ENCODE results near the gene ANKMY2. TPM values are rescaled to one million over a fixed set of nuclear protein-coding genes. Genes with fewer than 3 reads are reported as not detected.
"Not testable (repeated sequence)": the region's sequence is repeated elsewhere in the genome, so short reads cannot be mapped to it uniquely, and the experiment has no call there.

Gene ANKMY2
- total RNA-seq = 10 to 100 TPM; 11.7 to 12.3 TPM

DNA sequence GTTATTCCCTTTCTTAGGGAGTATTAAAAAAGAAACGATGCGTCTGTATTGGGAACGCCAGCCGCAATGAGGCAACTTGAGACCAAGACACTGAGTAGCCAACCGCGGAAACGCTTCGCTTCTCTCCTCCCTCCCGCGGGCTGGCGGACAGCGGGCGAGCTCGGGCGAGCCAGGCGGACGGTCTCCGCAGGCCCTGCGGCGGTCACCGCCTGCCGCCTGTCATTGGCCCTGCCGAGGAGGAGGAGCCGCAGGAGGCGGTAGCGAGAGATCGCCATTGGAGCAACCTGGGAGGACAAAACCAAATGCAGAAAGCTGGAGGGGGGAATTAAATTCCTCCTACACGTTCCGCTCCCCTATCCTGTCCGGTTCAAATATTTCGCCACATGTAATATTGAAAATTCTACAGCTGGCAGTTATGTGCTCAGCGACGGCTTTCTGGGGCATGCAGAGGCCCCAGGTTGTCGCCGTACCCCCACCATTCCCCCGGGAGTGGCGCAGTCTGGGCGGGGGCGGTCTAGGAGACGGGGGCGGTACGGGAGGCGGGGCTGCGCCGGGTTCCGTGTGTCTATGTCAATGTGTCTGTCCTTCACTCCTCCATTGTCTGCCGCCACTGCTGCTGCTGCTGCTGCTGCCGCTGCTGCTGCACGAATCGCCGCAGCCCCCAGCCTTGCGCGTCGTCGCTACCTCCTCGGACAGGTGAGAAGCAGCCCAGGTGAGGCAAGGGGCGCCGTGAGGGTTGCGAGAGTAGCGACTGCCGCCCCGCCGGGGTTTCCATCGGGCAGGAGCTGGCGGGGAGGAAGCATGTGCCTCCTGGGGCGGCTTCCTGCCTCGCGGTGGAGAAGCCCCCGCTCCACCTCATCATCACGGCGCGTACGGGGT lies at the start of gene ANKMY2, which contains the start of gene BZW2:
ANKMY2 (minus strand) TSS at position 162 of the 879 bp plus-strand sequence. CDS start 181 bp downstream, outside the sequence.
BZW2 (plus strand) TSS at position 589 of the 879 bp plus-strand sequence. CDS start 19,263 bp downstream, outside the sequence.
- Mint-ChIP-seq H3K9me3 (no peaks in the 10 kb centered on the region), H3K4me3 (peak within 1 kb of the TSS; percentile 90), H3K4me1 (peaks cover 48% of the 10 kb centered on the region), H3K36me3 (ENCODE audit: low read depth) (peaks cover 5% of the 10 kb centered on the region), H3K27me3 (no peaks in the 10 kb centered on the region), H3K27ac (peak within 1 kb of the TSS; percentile 86)
- peak; percentile 94 for DNase-seq
- ChIA-PET POLR2A (interaction anchor here (0.7 to 2.6 kb wide), 17 partner anchors 9 to 616 kb away, joined by 3 to 24 read pairs (median 4); partner anchors contain the start of gene CRPPA), CTCF (interaction anchor here (0.7 to 1.6 kb wide), 5 partner anchors 9 to 226 kb away, joined by 3 read pairs; no protein-coding TSS in a partner anchor)

GRCh38 chr7:16694806-16695205 lies 49.3 kb upstream of the ANKMY2 start:
- Mint-ChIP-seq H3K4me1 (no peaks in the 10 kb centered on the region), H3K27ac (no peak overlapping the region), H3K27me3 (no peaks in the 10 kb centered on the region), H3K4me3 (no peak overlapping the region), H3K36me3 (ENCODE audit: low read depth) (peaks cover 49% of the 10 kb centered on the region), H3K9me3 (no peaks in the 10 kb centered on the region)
- CTCF ChIA-PET = interaction anchor here (0.7 to 1.6 kb wide), 6 partner anchors 9 to 225 kb away, joined by 3 to 8 read pairs (median 4); partner anchors contain the start of gene TSPAN13
- no peak for DNase-seq
- POLR2A ChIA-PET = interaction anchor here (1.1 kb wide), 1 partner anchor 49 kb away, joined by 3 read pairs; the partner anchor contains the start of gene ANKMY2

DNA sequence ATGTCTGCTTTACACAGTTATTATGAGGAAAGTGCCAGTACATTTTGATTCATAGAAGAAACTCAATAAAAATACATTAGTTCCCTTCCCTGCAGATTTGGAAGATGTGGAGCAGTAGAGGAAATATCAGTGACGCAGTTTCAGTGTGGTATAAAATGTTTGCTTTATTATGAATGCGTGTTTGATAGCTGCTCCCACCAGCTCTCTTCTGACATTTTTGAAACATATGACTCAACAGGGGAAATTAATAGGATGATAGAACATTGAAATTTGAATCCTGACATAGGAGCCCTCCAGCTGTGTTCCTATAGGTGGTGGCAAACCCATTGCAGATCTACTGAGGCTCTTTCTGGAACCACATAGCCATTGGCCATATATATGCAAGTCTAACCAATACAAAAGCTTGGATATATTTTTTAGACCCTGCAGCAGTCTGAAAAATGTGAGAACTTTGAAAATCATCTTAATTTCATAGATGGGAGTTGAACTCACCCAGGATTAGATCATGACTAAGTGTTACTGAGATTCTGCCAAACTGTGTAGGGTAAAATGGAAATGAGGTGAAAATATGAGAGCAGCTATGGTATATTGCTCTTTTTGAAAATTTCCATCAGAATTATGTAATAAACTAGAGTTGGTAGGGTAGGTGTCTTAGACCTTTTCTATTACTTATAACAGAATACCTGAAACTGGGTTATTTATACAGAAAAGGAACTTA lies 48.2 kb upstream of the ANKMY2 start:
- POLR2A ChIA-PET = no interaction called here
- H3K36me3 Mint-ChIP-seq (ENCODE audit: low read depth) = peaks cover 44% of the 10 kb centered on the region

DNA sequence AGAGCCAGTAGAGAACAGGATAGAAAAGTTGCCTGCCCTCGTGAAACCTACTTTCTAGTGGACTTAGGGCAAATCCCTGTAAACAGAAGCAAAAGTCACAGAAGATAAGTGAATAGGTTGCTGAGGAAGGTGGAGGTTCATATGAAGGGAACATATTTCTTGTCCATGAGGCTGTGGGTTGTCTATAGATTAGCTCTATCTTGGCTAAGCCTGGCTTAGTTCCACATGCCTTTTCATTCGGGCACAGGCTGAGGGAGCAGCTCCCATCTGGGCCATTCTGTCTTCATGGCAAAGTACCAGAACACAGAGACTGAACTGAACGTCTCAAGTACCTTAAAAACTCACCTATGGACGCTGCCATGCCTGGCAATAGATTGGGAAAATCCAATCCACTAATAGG lies 45.7 kb upstream of the ANKMY2 start:
- Mint-ChIP-seq H3K27me3 (no peaks in the 10 kb centered on the region), H3K4me1 (no peaks in the 10 kb centered on the region), H3K27ac (no peak overlapping the region), H3K4me3 (no peak overlapping the region), H3K36me3 (ENCODE audit: low read depth) (peaks cover 39% of the 10 kb centered on the region), H3K9me3 (no peaks in the 10 kb centered on the region)
- POLR2A ChIA-PET = interaction anchor here (1.3 kb wide), 1 partner anchor 45 kb away, joined by 4 read pairs; the partner anchor contains the start of gene BZW2
- CTCF ChIA-PET = no interaction called here
- no peak for DNase-seq

More for the DNA sequence above, 48.2 kb upstream of the ANKMY2 start:
- CTCF ChIA-PET = no interaction called here
- no peaks in the 10 kb centered on the region for H3K27me3 Mint-ChIP-seq
- no peak overlapping the region for H3K27ac Mint-ChIP-seq
- H3K4me3 Mint-ChIP-seq = no peak overlapping the region
- no peak for DNase-seq
- H3K4me1 Mint-ChIP-seq = no peaks in the 10 kb centered on the region
- no peaks in the 10 kb centered on the region for H3K9me3 Mint-ChIP-seq

GRCh38 chr7:16688249-16688648 lies 42.7 kb upstream of the ANKMY2 start:
- Mint-ChIP-seq H3K4me3 (no peak overlapping the region), H3K27me3 (no peaks in the 10 kb centered on the region), H3K4me1 (peaks cover 13% of the 10 kb centered on the region), H3K9me3 (no peaks in the 10 kb centered on the region), H3K27ac (no peak overlapping the region), H3K36me3 (ENCODE audit: low read depth) (peaks cover 44% of the 10 kb centered on the region)
- no peak for DNase-seq
- ChIA-PET POLR2A (interaction anchor here (1.8 kb wide), 1 partner anchor 42 kb away, joined by 5 read pairs; the partner anchor contains the start of genes ANKMY2 and BZW2), CTCF (interaction anchor here (1.6 kb wide), 1 partner anchor 10 kb away, joined by 5 read pairs; no protein-coding TSS in a partner anchor)

- DNase-seq = no peak
- Mint-ChIP-seq H3K4me3 (no peak overlapping the region), H3K27ac (peak overlapping the region; percentile 45), H3K9me3 (no peaks in the 10 kb centered on the region), H3K4me1 (peaks cover 13% of the 10 kb centered on the region), H3K36me3 (ENCODE audit: low read depth) (peaks cover 46% of the 10 kb centered on the region), H3K27me3 (no peaks in the 10 kb centered on the region)
- CTCF ChIA-PET = no interaction called here
- POLR2A ChIA-PET = no interaction called here
Measured at GRCh38 chr7:16685535-16685934, 40.0 kb upstream of the ANKMY2 start.

- DNase-seq = no peak
- peaks cover 13% of the 10 kb centered on the region for H3K4me1 Mint-ChIP-seq
- peaks cover 50% of the 10 kb centered on the region for H3K36me3 Mint-ChIP-seq (ENCODE audit: low read depth)
- no peak overlapping the region for H3K4me3 Mint-ChIP-seq
- CTCF ChIA-PET = interaction anchor here (1.5 kb wide), 1 partner anchor 10 kb away, joined by 5 read pairs; no protein-coding TSS in a partner anchor
- POLR2A ChIA-PET = no interaction called here
- H3K9me3 Mint-ChIP-seq = no peaks in the 10 kb centered on the region
- no peaks in the 10 kb centered on the region for H3K27me3 Mint-ChIP-seq
- peak overlapping the region; percentile 45 for H3K27ac Mint-ChIP-seq
Measured at GRCh38 chr7:16684935-16685334, 39.4 kb upstream of the ANKMY2 start.

- CTCF ChIA-PET, H3K27me3 Mint-ChIP-seq, H3K27ac Mint-ChIP-seq, POLR2A ChIA-PET, H3K4me1 Mint-ChIP-seq, H3K4me3 Mint-ChIP-seq, DNase-seq, H3K9me3 Mint-ChIP-seq: not testable (repeated sequence)
- H3K36me3 Mint-ChIP-seq (ENCODE audit: low read depth) = peaks cover 63% of the 10 kb centered on the region
Measured at GRCh38 chr7:16678645-16679566, 33.4 kb upstream of the ANKMY2 start.

DNA sequence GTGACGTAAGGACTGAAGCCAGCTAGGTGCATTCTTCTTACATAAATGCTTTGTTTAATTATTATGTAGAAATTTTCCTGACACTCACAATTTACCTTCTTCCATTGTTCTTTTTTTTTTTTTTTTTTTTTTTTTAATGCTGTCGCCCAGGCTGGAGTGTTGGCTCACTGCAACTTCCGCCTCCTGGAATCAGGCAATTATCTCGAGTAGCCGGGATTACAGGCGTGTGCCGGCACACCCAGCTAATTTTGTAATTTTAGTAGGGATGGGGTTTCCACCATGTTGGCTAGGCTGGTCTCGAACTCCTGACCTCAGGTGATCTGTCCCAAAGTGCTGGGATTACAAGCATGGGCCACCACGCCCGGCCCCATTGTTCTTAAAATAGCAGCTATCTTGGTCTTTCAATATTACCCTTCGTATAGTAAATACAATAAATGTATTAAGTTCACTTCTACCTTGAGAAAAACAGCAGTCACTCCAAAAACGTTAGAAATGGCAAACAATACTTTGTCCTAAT lies 32.5 kb upstream of the ANKMY2 start:
- H3K27me3 Mint-ChIP-seq = no peaks in the 10 kb centered on the region
- CTCF ChIA-PET = no interaction called here
- H3K36me3 Mint-ChIP-seq (ENCODE audit: low read depth) = peaks cover 61% of the 10 kb centered on the region
- no peak overlapping the region for H3K4me3 Mint-ChIP-seq
- H3K27ac Mint-ChIP-seq = no peak overlapping the region
- H3K4me1 Mint-ChIP-seq = no peaks in the 10 kb centered on the region
- no peaks in the 10 kb centered on the region for H3K9me3 Mint-ChIP-seq
- DNase-seq = no peak
- POLR2A ChIA-PET = no interaction called here

DNA sequence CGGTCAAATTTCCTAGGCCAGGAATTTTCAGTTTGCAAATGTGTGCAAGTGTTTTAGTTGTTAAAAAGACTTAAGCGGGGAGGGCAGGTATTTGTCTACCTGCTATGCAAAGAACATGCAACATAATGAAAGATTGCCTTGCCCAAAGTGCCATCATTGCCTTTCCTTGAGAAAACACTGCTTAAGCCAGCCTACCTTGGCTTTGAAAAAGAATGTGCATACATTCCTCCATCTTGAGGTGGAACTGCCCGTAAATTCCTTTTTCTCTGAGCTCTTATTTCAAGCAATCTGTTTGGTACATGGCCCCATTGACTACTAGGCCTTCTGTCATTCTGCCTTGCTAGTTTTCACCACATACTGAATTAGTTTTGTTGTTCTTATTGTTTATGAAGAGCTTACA lies 29.7 kb upstream of the ANKMY2 start:
- ChIA-PET POLR2A (no interaction called here), CTCF (no interaction called here)
- Mint-ChIP-seq H3K27me3 (no peaks in the 10 kb centered on the region), H3K4me1 (peaks cover 2% of the 10 kb centered on the region), H3K4me3 (no peak overlapping the region), H3K9me3 (no peaks in the 10 kb centered on the region), H3K36me3 (ENCODE audit: low read depth) (peaks cover 56% of the 10 kb centered on the region), H3K27ac (no peak overlapping the region)
- DNase-seq = no peak

- no peak for DNase-seq
- H3K27me3 Mint-ChIP-seq = no peaks in the 10 kb centered on the region
- peaks cover 51% of the 10 kb centered on the region for H3K36me3 Mint-ChIP-seq (ENCODE audit: low read depth)
- ChIA-PET POLR2A (interaction anchor here (1.5 kb wide), 1 partner anchor 9 kb away, joined by 5 read pairs; no protein-coding TSS in a partner anchor), CTCF (no interaction called here)
- no peak overlapping the region for H3K27ac Mint-ChIP-seq
- H3K4me3 Mint-ChIP-seq = no peak overlapping the region
- H3K9me3 Mint-ChIP-seq = no peaks in the 10 kb centered on the region
- H3K4me1 Mint-ChIP-seq = peaks cover 2% of the 10 kb centered on the region
Measured at GRCh38 chr7:16671811-16672210, 26.3 kb upstream of the ANKMY2 start.

DNA sequence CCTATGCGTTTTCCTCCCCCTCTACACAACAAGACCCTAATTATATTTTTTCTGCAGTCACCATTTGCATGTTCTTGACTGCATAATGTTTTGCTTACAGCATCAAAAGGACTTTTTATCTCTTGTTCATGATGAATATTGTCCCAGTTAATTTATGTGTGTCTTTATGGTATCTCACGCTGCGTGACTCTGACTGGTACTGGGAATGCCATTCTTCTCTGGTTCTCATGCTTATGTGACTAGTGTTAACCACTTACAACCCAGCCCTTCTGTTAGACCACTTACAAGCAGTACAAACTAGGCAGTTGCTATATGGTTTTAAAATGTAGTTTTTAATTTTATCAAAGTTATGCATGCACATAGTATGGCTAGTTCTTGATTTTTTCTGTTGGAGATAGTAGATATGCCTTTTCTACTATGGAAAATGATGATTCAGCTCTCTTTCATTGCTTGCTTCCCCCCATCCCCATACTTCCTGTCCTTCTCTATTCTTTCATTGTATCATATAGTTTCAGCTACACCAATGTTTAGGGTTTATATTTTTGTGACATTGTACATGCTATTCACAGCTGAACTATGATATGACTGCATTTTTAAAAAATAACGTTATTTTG lies 25.3 kb upstream of the ANKMY2 start:
- Mint-ChIP-seq H3K36me3 (ENCODE audit: low read depth) (peaks cover 45% of the 10 kb centered on the region), H3K4me3 (no peak overlapping the region), H3K4me1 (peaks cover 2% of the 10 kb centered on the region), H3K9me3 (no peaks in the 10 kb centered on the region), H3K27ac (no peak overlapping the region), H3K27me3 (no peaks in the 10 kb centered on the region)
- DNase-seq = no peak
- POLR2A ChIA-PET = interaction anchor here (1.5 kb wide), 1 partner anchor 8 kb away, joined by 5 read pairs; no protein-coding TSS in a partner anchor
- CTCF ChIA-PET = no interaction called here
